ENCODE results near the gene CSNK1D.

Gene CSNK1D

GRCh38 chr17:82295472-82295814 is 21.9 kb upstream of the CSNK1D start:
- no peak for DNase-seq (ENCODE audit: low spot score)

- DNase-seq (ENCODE audit: low spot score): no peak
Observed at GRCh38 chr17:82294064-82294773, 20.7 kb upstream of the CSNK1D start.

GRCh38 chr17:82292251-82293154 is 19.0 kb upstream of the CSNK1D start:
- DNase-seq (ENCODE audit: low spot score): peak; percentile 99

GRCh38 chr17:82291582-82292250 is 18.2 kb upstream of the CSNK1D start:
- no peak for DNase-seq (ENCODE audit: low spot score)

GRCh38 chr17:82287868-82288801 is 14.6 kb upstream of the CSNK1D start:
- no peak for DNase-seq (ENCODE audit: low spot score)

GRCh38 chr17:82287013-82287867 is 13.7 kb upstream of the CSNK1D start:
- DNase-seq (ENCODE audit: low spot score): no peak

- no peak for DNase-seq (ENCODE audit: low spot score)
Observed at GRCh38 chr17:82285141-82285540, 11.6 kb upstream of the CSNK1D start.

GRCh38 chr17:82283208-82283749 is 9.8 kb upstream of the CSNK1D start:
- DNase-seq (ENCODE audit: low spot score): no peak

- DNase-seq (ENCODE audit: low spot score): no peak
Observed at GRCh38 chr17:82282239-82283207, 9.0 kb upstream of the CSNK1D start.

- DNase-seq (ENCODE audit: low spot score): no peak
Observed at GRCh38 chr17:82281502-82282238, 8.2 kb upstream of the CSNK1D start.

GRCh38 chr17:82281076-82281475 is 7.6 kb upstream of the CSNK1D start:
- no peak for DNase-seq (ENCODE audit: low spot score)

- no peak for DNase-seq (ENCODE audit: low spot score)
Observed at GRCh38 chr17:82280537-82280936, 7.0 kb upstream of the CSNK1D start.

- DNase-seq (ENCODE audit: low spot score): no peak
Observed at GRCh38 chr17:82278786-82279391, 5.4 kb upstream of the CSNK1D start.

GRCh38 chr17:82278308-82278707 is 4.8 kb upstream of the CSNK1D start:
- DNase-seq (ENCODE audit: low spot score): no peak

- DNase-seq (ENCODE audit: low spot score): no peak
Observed at GRCh38 chr17:82277851-82278250, 4.4 kb upstream of the CSNK1D start.

GRCh38 chr17:82276938-82277337 is 3.4 kb upstream of the CSNK1D start:
- no peak for DNase-seq (ENCODE audit: low spot score)

GRCh38 chr17:82275326-82275725 is 1.8 kb upstream of the CSNK1D start:
- DNase-seq (ENCODE audit: low spot score): no peak
